RWPE1 (cell line): ENCODE results near the gene B9D1.
A peak's percentile ranks its signal among the peaks of the same experiment; 100 is the strongest.

Experiments used
- CTCF ChIA-PET: fragments of 350-600 bp; sonication (Branson Sonifier 250); formaldehyde crosslinking; extraction: SDS; loops from one replicate; lab custom pipeline; 2021; lab: Yijun Ruan, JAX
- POLR2A ChIA-PET: fragments of 400-600 bp; formaldehyde crosslinking; extraction: SDS; loops from one replicate; lab custom pipeline; 2020; ENCODE audit warnings: antibody characterized with exemption; ENCODE audit not compliant: low non-redundant PET; lab: Yijun Ruan, JAX
- DNase-seq: peaks from one replicate; pipeline ENCODE4 v3.0.0; 2012; ENCODE audit warnings: low spot score
- H3K27ac ChIP-seq: fragments of 450-650 bp; 2 replicates; pipeline ENCODE4 v1.5.1; 2017
- TF ChIP-seq, protein P1 (sequence below): fragments of 450-650 bp; conservative IDR thresholded peaks from 2 replicates; pipeline ENCODE4 v1.5.1; 2017; ENCODE audit warnings: low read depth, mild to moderate bottlenecking

Gene B9D1

DNA sequence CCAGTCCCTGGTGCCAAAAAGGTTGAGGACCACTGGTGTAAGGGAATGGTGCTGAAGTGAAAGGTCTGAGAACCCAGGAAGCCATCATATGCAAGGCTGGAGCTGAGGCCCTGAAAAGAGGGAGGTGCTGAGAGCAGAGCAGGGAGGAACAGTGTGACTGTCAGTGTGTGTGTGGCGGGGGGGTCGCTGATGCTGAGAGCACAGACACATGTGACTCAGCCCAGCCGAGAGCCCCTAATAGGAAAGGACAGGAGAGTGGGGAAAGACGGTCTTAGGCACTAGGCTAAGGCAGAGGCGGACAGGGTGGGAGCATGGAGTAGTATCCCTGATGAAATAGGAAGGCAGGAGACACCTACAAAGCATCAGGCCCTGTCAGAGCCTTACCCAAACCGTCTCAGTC lies 1.2 kb downstream of the B9D1 start:
- no peak for DNase-seq
- ChIA-PET POLR2A (no interaction called here), CTCF (interaction anchor here (0.6 kb wide), 1 partner anchor 86 kb away, joined by 3 read pairs; no protein-coding TSS in a partner anchor)
- TF ChIP-seq, protein P1, sequence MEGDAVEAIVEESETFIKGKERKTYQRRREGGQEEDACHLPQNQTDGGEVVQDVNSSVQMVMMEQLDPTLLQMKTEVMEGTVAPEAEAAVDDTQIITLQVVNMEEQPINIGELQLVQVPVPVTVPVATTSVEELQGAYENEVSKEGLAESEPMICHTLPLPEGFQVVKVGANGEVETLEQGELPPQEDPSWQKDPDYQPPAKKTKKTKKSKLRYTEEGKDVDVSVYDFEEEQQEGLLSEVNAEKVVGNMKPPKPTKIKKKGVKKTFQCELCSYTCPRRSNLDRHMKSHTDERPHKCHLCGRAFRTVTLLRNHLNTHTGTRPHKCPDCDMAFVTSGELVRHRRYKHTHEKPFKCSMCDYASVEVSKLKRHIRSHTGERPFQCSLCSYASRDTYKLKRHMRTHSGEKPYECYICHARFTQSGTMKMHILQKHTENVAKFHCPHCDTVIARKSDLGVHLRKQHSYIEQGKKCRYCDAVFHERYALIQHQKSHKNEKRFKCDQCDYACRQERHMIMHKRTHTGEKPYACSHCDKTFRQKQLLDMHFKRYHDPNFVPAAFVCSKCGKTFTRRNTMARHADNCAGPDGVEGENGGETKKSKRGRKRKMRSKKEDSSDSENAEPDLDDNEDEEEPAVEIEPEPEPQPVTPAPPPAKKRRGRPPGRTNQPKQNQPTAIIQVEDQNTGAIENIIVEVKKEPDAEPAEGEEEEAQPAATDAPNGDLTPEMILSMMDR = no peak
- H3K27ac ChIP-seq = peak overlapping the region; percentile 89

DNA sequence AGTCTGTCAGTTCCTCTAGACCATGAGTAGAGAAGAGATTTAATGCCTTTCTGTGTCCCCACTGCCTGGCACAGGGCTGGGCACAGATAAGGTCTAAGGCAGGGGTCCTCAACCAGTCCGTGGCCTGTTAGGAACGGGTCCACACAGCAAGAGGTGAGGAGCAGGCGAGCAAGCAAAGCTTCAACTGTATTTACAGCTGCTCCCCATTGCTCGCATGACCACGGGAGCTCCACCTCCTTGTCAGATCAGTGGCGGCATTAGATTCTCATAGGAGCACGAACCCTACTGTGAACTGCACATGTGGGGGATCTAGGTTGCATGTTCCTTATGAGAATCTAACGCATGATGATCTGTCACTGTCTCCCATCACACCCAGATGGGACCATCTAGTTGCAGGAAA lies 1.8 kb downstream of the B9D1 start:
- no peak for DNase-seq
- TF ChIP-seq, protein P1 = no peak
- H3K27ac ChIP-seq = peak overlapping the region; percentile 2; the same call in 1 of the 2 replicates
- POLR2A ChIA-PET = no interaction called here
- CTCF ChIA-PET = interaction anchor here (0.6 kb wide), 1 partner anchor 86 kb away, joined by 3 read pairs; no protein-coding TSS in a partner anchor

DNA sequence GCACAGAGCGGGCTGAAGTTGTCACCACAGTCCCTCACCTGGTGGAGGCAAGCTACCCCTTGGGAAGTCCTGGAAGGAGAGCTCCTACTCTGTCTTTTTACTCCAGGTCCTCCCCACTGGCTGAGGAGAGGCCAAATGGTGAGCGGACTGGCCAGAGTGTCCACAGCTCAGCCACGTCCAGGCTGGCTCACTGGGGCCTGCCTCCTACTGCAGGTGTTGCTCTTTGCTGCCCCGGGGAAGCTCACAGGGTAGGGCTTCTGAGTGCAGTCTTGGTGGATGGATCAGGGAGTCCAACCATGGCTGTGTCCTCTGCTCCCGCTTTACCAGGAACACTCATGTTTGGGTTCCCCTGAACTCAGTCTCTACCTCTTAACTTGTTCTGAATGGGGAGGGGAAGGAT lies 2.7 kb downstream of the B9D1 start:
- no peak for DNase-seq
- TF ChIP-seq, protein P1 = no peak
- CTCF ChIA-PET = interaction anchor here (0.6 kb wide), 1 partner anchor 131 kb away, joined by 3 read pairs; no protein-coding TSS in a partner anchor
- H3K27ac ChIP-seq = peak overlapping the region; percentile 2; the same call in 1 of the 2 replicates
- POLR2A ChIA-PET = no interaction called here

DNA sequence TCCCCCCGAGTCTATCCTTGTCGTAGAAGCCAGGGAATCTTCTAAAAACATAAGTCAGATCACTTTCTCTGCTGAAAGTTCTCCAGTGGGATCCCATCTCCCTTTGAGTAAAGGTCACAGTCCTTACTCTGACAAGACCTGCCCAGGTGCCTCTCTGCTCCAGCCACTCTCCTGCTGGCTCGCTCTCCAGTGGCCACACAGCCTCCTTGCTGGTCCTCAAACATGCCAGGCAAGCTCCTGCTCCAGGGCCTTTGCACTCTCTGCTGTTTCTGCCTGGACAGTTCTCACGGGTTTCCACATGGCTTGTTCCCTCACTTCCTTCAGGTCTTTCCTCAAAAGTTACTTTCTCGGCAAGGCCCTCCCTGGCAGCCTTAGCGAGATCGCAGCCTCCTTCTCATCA lies 3.4 kb downstream of the B9D1 start:
- CTCF ChIA-PET = interaction anchor here (2.3 kb wide), 1 partner anchor 88 kb away, joined by 8 read pairs; no protein-coding TSS in a partner anchor
- POLR2A ChIA-PET = no interaction called here
- H3K27ac ChIP-seq = no peak overlapping the region
- no peak for DNase-seq
- TF ChIP-seq, protein P1 = no peak

DNA sequence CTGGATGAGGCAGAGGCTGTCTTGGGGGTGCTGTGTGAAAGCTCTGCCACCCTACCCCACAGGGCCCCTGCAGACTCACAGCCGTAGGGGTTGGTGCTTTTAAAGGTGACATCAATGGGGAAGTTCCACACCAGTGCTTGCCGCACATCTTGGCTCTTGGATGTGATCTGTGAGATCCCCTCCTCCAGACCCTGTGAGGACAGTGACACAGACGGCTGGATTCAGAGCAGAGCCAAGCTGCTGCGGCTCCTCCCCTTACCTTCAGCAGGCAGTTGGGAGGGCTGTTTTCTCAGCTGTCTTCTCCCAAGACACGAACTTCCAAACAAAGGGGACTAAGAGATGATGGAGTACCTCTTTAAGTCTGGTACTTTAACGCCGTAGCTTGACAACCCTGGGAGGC lies 4.8 kb downstream of the B9D1 start:
- DNase-seq = no peak
- TF ChIP-seq, protein P1 = no peak
- H3K27ac ChIP-seq = 0 out of 2 replicates have a peak overlapping the region, but pooled peaks have one; percentile 19
- ChIA-PET POLR2A (no interaction called here), CTCF (interaction anchor here (1.6 to 2.3 kb wide), 2 partner anchors 19 to 89 kb away, joined by 4 to 8 read pairs; no protein-coding TSS in a partner anchor)

DNA sequence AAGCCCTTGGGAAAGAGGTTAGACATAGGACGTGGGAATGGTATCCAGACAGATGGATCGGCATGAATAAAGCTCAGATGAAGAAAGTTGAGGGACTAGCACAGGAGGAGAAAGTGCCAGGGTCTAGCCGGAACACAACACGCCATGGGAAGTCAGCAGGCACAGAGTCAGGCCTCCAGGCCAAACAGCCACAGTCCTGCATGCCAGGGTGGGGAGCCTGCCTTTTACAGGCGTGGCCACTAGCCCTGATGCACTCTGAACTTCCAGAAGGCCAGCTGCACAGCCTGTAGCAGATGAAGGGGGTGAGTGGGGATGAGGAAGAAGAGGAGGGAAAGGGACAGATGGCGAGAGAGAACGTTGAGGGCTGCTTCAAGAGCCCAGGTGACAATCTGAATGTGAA lies 5.2 kb downstream of the B9D1 start:
- TF ChIP-seq, protein P1 = no peak
- ChIA-PET POLR2A (no interaction called here), CTCF (interaction anchor here (1.6 to 2.3 kb wide), 2 partner anchors 19 to 90 kb away, joined by 4 to 8 read pairs; no protein-coding TSS in a partner anchor)

More for the DNA sequence above, 5.2 kb downstream of the B9D1 start:
- 0 out of 2 replicates have a peak overlapping the region, but pooled peaks have one; percentile 19 for H3K27ac ChIP-seq
- DNase-seq = no peak
